ENCODE data around the gene IFT20.
A peak's percentile ranks its signal among the peaks of the same experiment; 100 is the strongest.

Gene IFT20

GRCh38 chr17:28334666-28335200, 539 bp downstream of the IFT20 start:
- no peak for DNase-seq

GRCh38 chr17:28334171-28334570, 1.1 kb downstream of the IFT20 start:
- DNase-seq = peak; percentile 36

DNA sequence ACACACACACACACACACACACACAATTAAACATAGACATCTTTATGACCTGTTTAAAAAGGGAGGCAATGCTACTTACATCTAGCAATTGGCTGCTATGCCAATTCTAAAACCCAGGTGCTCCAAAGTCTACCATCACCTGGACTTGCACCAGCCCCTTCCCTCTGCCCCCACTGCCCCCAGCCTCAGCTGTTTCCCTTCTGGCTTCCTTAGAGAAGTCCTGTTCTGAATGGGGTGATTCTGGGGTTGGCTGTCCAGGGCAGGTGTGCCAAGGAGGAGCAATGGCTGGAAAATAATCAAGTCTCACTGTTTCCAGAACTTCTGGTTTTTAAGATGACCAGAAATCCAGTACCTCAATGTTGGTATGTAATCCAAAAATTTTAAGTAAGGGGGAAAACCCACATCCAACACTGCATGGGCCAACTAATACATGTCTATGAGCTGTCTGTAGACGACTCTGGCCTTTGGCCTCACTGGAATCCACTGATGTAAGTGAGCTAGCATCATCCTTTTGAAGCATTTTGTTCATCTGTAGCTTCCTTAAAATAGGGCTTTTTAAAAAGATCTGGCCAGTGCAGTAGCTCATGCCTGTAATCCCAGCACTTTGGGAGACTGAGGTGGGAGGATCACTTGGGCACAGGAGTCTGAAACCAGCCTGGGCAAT, 2.1 kb downstream of the IFT20 start:
- no peak for DNase-seq

GRCh38 chr17:28331891-28332420, 3.3 kb downstream of the IFT20 start:
- DNase-seq = no peak

- no peak for DNase-seq
Observed at GRCh38 chr17:28330671-28331070, 4.6 kb downstream of the IFT20 start.

GRCh38 chr17:28328325-28328724, 6.9 kb downstream of the IFT20 start:
- no peak for DNase-seq

DNA sequence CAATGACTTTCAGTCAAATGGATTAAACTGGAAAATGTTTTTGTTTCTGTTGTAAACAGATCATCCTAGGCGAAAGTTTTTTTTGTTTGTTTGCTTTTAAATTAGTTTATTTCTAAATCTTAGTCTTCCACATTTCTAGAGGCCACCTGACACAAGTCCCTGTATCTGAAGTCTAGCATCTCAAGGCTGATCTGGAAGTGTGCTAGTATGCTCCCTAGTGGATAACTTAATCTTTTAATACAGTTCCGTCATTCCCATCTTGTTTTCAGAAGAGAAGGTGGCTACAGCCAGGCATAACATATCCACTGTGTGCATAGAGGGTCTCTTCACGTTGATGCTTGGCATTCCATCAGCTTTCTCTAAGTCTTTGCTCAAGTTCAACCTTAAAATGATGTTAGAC, 7.6 kb downstream of the IFT20 start:
- DNase-seq = no peak

- DNase-seq = no peak
Observed at GRCh38 chr17:28327031-28327607, 8.2 kb downstream of the IFT20 start.

DNA sequence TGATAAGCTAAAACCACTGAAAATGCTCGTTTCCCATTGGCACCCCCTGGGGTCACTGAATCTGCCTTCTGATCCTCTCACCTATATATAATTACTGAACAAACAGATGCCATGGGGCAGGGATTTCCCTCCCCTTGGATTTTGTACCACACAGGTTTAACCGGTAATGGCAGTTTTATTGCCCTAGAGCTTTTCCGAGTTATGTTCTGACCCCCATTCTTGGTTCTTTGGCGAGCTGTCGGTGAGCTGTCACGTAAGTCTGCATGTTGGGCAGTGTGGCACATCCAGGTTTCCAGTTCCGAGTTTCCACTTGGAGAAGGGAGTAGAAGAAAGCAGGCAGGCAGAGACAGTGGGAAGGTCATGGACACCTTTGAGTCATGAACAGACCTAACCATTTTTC, 9.2 kb downstream of the IFT20 start:
- DNase-seq = no peak

DNA sequence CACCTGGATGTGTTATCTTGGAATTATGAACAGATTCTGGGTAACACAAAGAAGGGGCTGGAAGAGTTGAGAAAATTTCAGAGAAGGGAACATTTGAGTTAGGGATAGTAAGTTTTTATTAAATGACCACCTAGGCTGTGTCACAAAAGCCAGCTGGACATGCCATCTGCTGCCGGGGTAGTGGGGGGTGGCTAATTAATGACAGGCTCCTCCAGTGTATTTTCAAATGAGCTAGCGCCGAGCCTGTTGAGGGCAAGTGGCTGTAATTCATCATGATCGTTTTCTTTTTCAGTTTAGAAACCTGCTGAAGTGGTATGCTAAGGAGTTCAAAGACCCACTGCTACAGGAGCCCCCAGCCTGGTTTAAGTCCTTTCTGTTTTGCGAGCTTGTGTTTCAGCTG, 10.1 kb downstream of the IFT20 start:
- DNase-seq = no peak

DNA sequence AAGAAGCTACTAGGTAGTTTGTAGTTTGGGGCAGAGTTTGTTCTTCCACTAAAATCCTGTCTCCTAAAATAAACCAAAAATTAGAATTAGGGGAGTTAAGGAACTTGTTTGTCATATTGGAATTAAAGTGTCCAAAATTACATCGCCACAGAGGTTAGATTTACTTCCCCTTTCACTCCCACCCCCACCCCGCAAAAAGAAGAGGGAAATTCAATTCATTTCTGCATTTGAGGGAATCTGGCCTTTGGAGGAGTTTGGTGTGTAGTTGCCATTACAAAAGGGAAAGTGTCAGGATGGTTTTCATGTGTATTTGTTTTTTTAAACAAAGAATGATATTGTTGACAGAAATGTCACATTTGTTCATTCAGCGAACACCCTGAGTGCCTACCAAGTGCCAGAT, 10.5 kb downstream of the IFT20 start:
- peak; percentile 47 for DNase-seq

DNA sequence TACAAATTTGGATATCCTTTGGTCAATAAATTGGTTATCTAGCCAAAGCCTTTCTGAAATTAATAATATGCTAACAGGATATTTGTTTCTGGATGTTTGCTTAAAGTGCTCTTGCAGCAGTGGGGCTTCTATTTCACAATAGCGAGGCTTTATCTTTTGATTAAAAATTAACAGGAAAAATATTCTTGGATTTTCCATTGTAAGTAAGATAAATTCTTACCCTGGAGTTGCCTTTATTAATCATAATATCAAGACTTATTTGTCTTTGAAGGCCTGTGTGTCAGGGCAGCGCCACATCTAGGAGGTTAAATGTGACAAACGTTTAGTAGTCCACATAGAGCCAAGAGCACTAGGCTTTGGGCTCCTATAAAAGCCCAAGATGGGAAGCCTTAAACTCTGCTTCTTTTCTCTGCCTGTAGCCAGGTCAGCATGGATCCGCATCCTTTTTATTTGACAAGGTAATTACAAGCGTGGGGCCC, 11.0 kb downstream of the IFT20 start:
- DNase-seq = no peak

GRCh38 chr17:28320215-28321061, 14.8 kb downstream of the IFT20 start:
- DNase-seq = no peak

GRCh38 chr17:28319598-28319935, 15.7 kb downstream of the IFT20 start:
- no peak for DNase-seq

DNA sequence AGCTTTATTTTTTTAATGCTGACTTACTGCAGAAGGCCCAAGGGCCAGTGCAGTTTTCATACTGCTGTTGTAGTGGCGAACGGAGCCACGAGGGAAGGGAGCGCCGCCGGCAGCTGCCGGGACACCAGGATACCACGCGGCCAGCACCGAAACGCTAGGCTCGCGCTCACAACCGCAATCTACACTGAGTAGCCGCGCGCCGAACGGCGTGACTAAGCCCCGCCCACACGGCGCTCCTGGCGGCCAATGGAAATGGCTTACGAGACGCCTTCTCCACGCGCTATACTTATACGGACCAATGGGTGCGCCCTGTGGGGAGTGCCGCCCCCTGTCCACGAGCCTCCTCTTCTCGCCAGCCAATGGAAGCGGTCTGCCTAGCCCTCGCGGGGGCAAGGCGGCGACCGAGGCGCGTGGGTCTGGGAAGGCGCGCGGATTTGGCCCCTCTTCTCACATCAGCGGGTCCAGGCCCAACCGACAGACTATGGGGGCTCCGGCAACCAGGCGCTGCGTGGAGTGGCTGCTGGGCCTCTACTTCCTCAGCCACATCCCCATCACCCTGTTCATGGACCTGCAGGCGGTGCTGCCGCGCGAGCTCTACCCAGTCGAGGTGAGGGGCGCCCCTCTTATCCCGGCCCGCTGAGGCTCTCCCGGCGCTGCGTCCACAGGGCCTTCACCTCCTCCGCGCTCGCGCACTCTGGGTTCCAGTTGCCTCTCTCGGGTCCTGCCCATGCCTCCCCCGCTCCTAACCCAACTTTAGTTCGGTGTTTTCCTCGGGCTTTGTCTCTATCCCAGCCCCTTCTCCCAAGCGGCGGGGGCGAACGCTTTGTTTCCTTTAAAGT, 16.3 kb downstream of the IFT20 start, which contains the start of gene TMEM97:
TSS of gene TMEM97 (plus strand) at position 442 of the 839 bp plus-strand sequence. CDS start at position 482, 40 bp downstream.
- DNase-seq = peak; percentile 99

- DNase-seq = peak; percentile 54
Observed at GRCh38 chr17:28317966-28318758, 17.1 kb downstream of the IFT20 start.

GRCh38 chr17:28317099-28317965, 17.9 kb downstream of the IFT20 start:
- no peak for DNase-seq

- DNase-seq = no peak
Observed at GRCh38 chr17:28315846-28316705, 19.2 kb downstream of the IFT20 start.

DNA sequence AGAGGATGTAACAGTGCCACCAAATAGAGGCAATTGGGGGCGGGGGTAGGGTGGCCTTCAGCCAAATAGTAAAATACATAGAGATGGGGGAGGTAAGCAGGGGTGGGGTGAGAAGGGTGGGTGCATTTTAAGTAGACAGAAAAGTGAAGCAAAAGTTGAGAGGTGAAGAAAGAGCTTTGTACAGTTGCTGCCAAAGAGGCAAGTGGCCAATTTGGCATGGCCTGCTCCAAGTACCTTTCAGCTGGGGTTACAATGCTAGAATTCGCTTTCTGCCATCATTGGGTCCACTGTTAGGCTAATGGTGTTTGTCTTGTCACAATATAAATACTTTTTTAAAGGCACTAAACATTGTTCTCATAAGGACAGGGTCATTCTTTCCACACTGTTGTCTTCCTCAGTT, 21.4 kb downstream of the IFT20 start:
- no peak for DNase-seq
